B cell (primary cell): ENCODE results near the gene KLHL17. TPM values are rescaled to one million over a fixed set of nuclear protein-coding genes. Genes with fewer than 3 reads are reported as not detected.

ENCODE experiments used
- ATAC-seq: fragments of 200-7000 bp; cut with Tn5 transposase; one replicate; pipeline ENCODE4 v1.10.0; 2021; ENCODE audit warnings: low read depth, mild to moderate bottlenecking, moderate number of reproducible peaks, moderate library complexity
- CTCF ChIA-PET: fragments of 350-600 bp; sonication (Branson Sonifier 250); formaldehyde crosslinking; loops from one replicate; lab custom pipeline; 2021; ENCODE audit warnings: antibody characterized with exemption, inconsistent platforms; lab: Charles Lee
- POLR2A ChIA-PET: fragments of 350-600 bp; sonication (Branson Sonifier 250); formaldehyde crosslinking; loops from one replicate; lab custom pipeline; 2021; ENCODE audit warnings: antibody characterized with exemption; lab: Charles Lee
- DNase-seq: peaks from one replicate; pipeline ENCODE4 v3.0.0; 2013
- H2AFZ ChIP-seq: 2 replicates; pipeline ENCODE4 v1.6.1; 2012; ENCODE audit warnings: mild to moderate bottlenecking, low read depth, low read length; ENCODE audit not compliant: insufficient read depth, poor library complexity, severe bottlenecking
- H3K27ac ChIP-seq, 2 donors: 1 replicate in 1 of 2; 2 replicates in 1 of 2; pipeline ENCODE4 v1.5.1; 2012 to 2013; ENCODE audit warnings: low read length in 2 of 2, mild to moderate bottlenecking in 2 of 2, moderate library complexity in 1 of 2
- H3K27me3 ChIP-seq, 4 experiments: fragments of 200-600 bp in 1 of 4; sonication (generic) in 1 of 4; replicated peaks in 1 of 4; 1 replicate in 2 of 4; 2 replicates in 2 of 4; pipeline versions ENCODE4 v1.6.1 to v1.7.0; 2013 to 2016; ENCODE audit warnings: low read length in 3 of 4, mild to moderate bottlenecking in 2 of 4, mixed read lengths in 1 of 4, moderate library complexity in 1 of 4; ENCODE audit not compliant: insufficient read depth in 4 of 4, control insufficient read depth in 3 of 4; ENCODE audit errors: control extremely low read depth in 1 of 4
- H3K36me3 ChIP-seq, 2 experiments: replicated peaks in 1 of 2; 1 replicate in 1 of 2; 2 replicates in 1 of 2; pipeline versions ENCODE4 v1.6.1 to v1.7.1; 2013; ENCODE audit warnings: low read length in 1 of 2; ENCODE audit not compliant: insufficient read depth in 2 of 2, control insufficient read depth in 1 of 2; ENCODE audit errors: control extremely low read depth in 1 of 2, extremely low read depth in 1 of 2
- H3K4me1 ChIP-seq, 2 donors: fragments of 200-600 bp in 1 of 2; sonication (generic) in 1 of 2; 1 replicate in 1 of 2; 2 replicates in 1 of 2; pipeline versions ENCODE4 v1.5.1 to v1.6.1; 2013 to 2017; ENCODE audit warnings: low read length in 2 of 2; ENCODE audit not compliant: control insufficient read depth in 2 of 2, insufficient read depth in 2 of 2
- H3K4me2 ChIP-seq: replicated peaks from 2 replicates; pipeline ENCODE3; 2012; ENCODE audit warnings: mild to moderate bottlenecking, low read depth, low read length; ENCODE audit not compliant: poor library complexity, severe bottlenecking
- H3K4me3 ChIP-seq, 5 experiments: fragments of 200-600 bp in 1 of 5; sonication (generic) in 1 of 5; 1 replicate in 3 of 5; 2 replicates in 2 of 5; pipeline versions ENCODE4 v1.5.1 to v1.7.0; 2011 to 2016; ENCODE audit warnings: low read length in 4 of 5, mild to moderate bottlenecking in 4 of 5, low read depth in 2 of 5, control low read depth in 1 of 5, moderate library complexity in 1 of 5; ENCODE audit not compliant: insufficient read depth in 1 of 5; ENCODE audit errors: control extremely low read depth in 1 of 5, extremely low read depth in 1 of 5
- H3K79me2 ChIP-seq: fragments of 200-600 bp; sonication (generic); one replicate; pipeline ENCODE4 v1.6.0; 2016; ENCODE audit warnings: low read length; ENCODE audit not compliant: control insufficient read depth, insufficient read depth
- H3K9ac ChIP-seq: fragments of 200-600 bp; sonication (generic); 2 replicates; pipeline ENCODE4 v1.6.1; 2017; ENCODE audit warnings: mild to moderate bottlenecking, low read length, moderate library complexity
- H3K9me3 ChIP-seq, 3 donors: one replicate each; pipeline versions ENCODE4 v1.6.1 to v1.7.1; 2013; ENCODE audit warnings: low read length in 2 of 3; ENCODE audit not compliant: control insufficient read depth in 2 of 3, insufficient read depth in 1 of 3; ENCODE audit errors: control extremely low read depth in 1 of 3
- H4K20me1 ChIP-seq: 2 replicates; pipeline ENCODE4 v1.6.0; 2012; ENCODE audit warnings: mild to moderate bottlenecking, low read length; ENCODE audit not compliant: insufficient read depth, control insufficient read depth, poor library complexity, severe bottlenecking
- H3K27ac Mint-ChIP-seq: one replicate; pipeline ENCODE4 v1.8.0; 2021; ENCODE audit warnings: mixed read lengths
- H3K27me3 Mint-ChIP-seq: one replicate; pipeline ENCODE4 v1.8.0; 2021; ENCODE audit warnings: mixed read lengths
- H3K4me1 Mint-ChIP-seq: one replicate; pipeline ENCODE4 v1.8.0; 2021; ENCODE audit warnings: mixed read lengths
- H3K4me3 Mint-ChIP-seq: one replicate; pipeline ENCODE4 v1.8.0; 2021; ENCODE audit warnings: mixed read lengths
- H3K9me3 Mint-ChIP-seq: one replicate; pipeline ENCODE4 v1.8.0; 2022; ENCODE audit warnings: mixed read lengths; ENCODE audit not compliant: insufficient read depth
- EZH2 ChIP-seq: IDR thresholded peaks from 2 replicates; pipeline ENCODE4 v1.6.1; 2012; ENCODE audit warnings: borderline replicate concordance, low read depth, mild to moderate bottlenecking, moderate library complexity, low read length; ENCODE audit not compliant: insufficient read depth, poor library complexity, severe bottlenecking
- WGBS: methylation state at CpG from one replicate; pipeline ENCODE4 v1.1.5; 2013; ENCODE audit warnings: missing lambda C conversion rate; ENCODE audit not compliant: insufficient coverage; 5-methylcytosine and 5-hydroxymethylcytosine counted together
- intact Hi-C: fragments of 100-400 bp; cut with micrococcal nuclease; formaldehyde crosslinking; loops from one replicate; pipeline ENCODE4 v1.10.0; 2022
- polyA plus RNA-seq: library from polyadenylated mRNA; depleted of rRNA; stranded (reverse); fragments of >200 nt; gene quantifications from 2 replicates; pipeline ENCODE4 v1.2.3, GENCODE V29; 2012
- total RNA-seq, 2 donors: library from RNA; stranded (reverse); fragments of 120-200 nt in 1 of 2; gene quantifications; 1 replicate in 1 of 2; 2 replicates in 1 of 2; pipeline versions ENCODE4 v1.2.3 to v1.2.4, GENCODE V29; 2013 to 2022
- TF ChIP-seq, protein P1 (sequence below): fragments of 200-600 bp; IDR thresholded peaks from one replicate; pipeline ENCODE4 v1.8.0; 2022; ENCODE audit warnings: antibody characterized with exemption, mild to moderate bottlenecking

KLHL17 gene
- total and polyA plus RNA-seq, 2 donors (not counting 1 experiment from before 2014, with no cell fraction given) = 30.1 to 57.5 TPM

- POLR2A ChIA-PET = no interaction called here
- CTCF ChIA-PET = no interaction called here
- Histone ChIP-seq H3K4me2 (no peak overlapping the region), H3K4me3 (no peak overlapping the region), H3K27me3 (peaks cover 0 to 35% (median 7%) of the 10 kb centered on the region in 4 experiments), H4K20me1 (no peaks in the 10 kb centered on the region), H3K4me1 (peaks cover 0 to 3% of the 10 kb centered on the region in 2 donors), H3K79me2 (no peaks in the 10 kb centered on the region), H3K9me3 (peaks cover 0 to 5% (median 0%) of the 10 kb centered on the region in 3 donors), H3K9ac (no peak overlapping the region), H3K27ac (no peak overlapping the region), H2AFZ (no peak overlapping the region), H3K36me3 (no peaks in the 10 kb centered on the region)
- intact Hi-C loops = no loop called here
- Mint-ChIP-seq H3K4me3 (no peak overlapping the region), H3K4me1 (peaks cover 1% of the 10 kb centered on the region), H3K27me3 (peaks cover 24% of the 10 kb centered on the region), H3K27ac (no peak overlapping the region), H3K9me3 (no peaks in the 10 kb centered on the region)
- no peak for DNase-seq
- WGBS = 46% methylated on average over 11 of the region's 15 CpGs
- no peak for ATAC-seq
- TF ChIP-seq, protein P1, sequence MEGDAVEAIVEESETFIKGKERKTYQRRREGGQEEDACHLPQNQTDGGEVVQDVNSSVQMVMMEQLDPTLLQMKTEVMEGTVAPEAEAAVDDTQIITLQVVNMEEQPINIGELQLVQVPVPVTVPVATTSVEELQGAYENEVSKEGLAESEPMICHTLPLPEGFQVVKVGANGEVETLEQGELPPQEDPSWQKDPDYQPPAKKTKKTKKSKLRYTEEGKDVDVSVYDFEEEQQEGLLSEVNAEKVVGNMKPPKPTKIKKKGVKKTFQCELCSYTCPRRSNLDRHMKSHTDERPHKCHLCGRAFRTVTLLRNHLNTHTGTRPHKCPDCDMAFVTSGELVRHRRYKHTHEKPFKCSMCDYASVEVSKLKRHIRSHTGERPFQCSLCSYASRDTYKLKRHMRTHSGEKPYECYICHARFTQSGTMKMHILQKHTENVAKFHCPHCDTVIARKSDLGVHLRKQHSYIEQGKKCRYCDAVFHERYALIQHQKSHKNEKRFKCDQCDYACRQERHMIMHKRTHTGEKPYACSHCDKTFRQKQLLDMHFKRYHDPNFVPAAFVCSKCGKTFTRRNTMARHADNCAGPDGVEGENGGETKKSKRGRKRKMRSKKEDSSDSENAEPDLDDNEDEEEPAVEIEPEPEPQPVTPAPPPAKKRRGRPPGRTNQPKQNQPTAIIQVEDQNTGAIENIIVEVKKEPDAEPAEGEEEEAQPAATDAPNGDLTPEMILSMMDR = no peak
- TF ChIP-seq EZH2 = no peak
These were observed 48.3 kb upstream of the KLHL17 start for GRCh38 chr1:911875-912739.

DNA sequence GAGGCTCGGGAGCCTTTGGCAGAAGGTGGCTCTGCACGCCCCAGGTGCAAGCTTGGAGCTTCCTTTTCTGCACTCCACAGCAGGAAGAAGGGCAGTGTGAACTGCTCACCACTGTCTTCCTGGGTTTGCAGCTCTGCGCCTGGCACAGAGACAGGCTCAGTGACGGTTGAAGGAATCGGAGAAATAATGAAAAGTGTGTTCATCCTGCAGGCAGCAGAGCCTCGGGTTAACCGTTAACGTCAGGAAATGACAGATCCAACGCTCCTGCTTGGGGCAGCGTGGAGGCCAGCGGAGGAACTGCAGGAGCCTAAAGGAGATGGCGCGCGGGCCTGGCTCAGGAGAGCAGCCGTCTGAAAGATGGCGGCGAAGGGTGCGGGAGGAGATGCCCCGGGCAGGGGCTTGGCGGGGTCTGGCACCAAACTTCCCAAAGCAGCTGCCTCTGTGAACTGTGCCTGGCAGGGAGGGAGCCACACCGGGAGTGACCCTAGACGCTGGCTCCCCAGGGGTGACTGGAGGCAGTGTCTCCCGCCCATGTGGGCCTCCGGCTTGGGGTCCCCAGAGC lies 47.6 kb upstream of the KLHL17 start:
- TF ChIP-seq, protein P1 = no peak
- TF ChIP-seq EZH2 = no peak
- Mint-ChIP-seq H3K9me3 (no peaks in the 10 kb centered on the region), H3K27ac (no peak overlapping the region), H3K4me1 (peaks cover 1% of the 10 kb centered on the region), H3K4me3 (no peak overlapping the region), H3K27me3 (peaks cover 31% of the 10 kb centered on the region)
- intact Hi-C loops = no loop called here
- Histone ChIP-seq H3K79me2 (no peaks in the 10 kb centered on the region), H3K27ac (no peak overlapping the region), H3K9me3 (peaks cover 0 to 4% (median 0%) of the 10 kb centered on the region in 3 donors), H3K4me3 (no peak overlapping the region), H3K36me3 (no peaks in the 10 kb centered on the region), H3K4me2 (no peak overlapping the region), H3K27me3 (peaks cover 0 to 35% (median 5%) of the 10 kb centered on the region in 4 experiments), H3K4me1 (peaks cover 0 to 3% of the 10 kb centered on the region in 2 donors), H4K20me1 (no peaks in the 10 kb centered on the region), H2AFZ (no peak overlapping the region), H3K9ac (no peak overlapping the region)
- ATAC-seq = no peak
- DNase-seq = no peak
- ChIA-PET CTCF (no interaction called here), POLR2A (interaction anchor here (0.5 kb wide), 1 partner anchor 8 kb away, joined by 7 read pairs; no protein-coding TSS in a partner anchor)
- WGBS = 33% methylated on average over 24 of the region's 24 CpGs
